ENCODE data around the gene TREML1. TPM values are rescaled to one million over a fixed set of nuclear protein-coding genes. Genes with fewer than 3 reads are reported as not detected.

Gene TREML1
- total and polyA plus RNA-seq, 2 of the 8 experiments (the other 6 are each of a cell fraction or from before 2014, with no cell fraction given), result 0.08 TPM; not detected in 1

DNA sequence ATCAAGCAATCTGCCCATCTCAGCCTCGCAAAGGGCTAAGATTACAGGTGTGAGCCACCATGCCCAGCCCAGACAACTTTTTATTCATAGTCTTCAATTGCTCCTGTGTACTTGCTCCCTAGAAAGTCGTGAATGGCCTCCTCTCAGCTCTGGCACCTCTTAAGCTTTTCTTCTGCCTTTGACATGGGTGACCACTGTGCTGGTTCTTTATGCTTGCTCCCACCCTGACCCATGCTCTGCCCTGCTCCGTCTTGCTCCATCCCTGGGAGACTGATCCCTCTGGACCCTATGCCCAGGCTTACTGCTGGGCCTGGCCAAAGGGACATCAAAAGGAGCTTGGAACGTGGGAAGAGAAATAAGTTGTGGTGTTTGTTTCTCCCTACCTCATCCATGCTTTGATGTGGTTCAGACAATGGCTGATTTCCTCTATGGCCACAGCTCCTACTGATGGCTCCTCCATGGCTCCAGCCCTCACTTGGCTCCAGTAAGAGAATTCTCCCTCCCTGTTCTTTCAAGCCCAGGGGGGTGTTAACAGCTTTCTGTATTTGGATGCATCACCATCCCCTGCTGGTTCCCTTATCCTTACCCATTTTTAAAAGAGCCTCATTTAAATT, 16.5 kb upstream of the TREML1 start:
- CTCF ChIA-PET (ENCODE audit: partially characterized antibody), result interaction anchor here (1.2 to 4.5 kb wide), 7 partner anchors 11 to 137 kb away, joined by 3 to 31 read pairs (median 6); no protein-coding TSS in a partner anchor
- TF ChIP-seq HDAC6 (IDR thresholded peaks at IDR 0.05; ENCODE audit: low read depth, low read length) (no peak), NANOG (IDR thresholded peaks at IDR 0.05; ENCODE audit: insufficient read depth, low read depth, low read length, poor library complexity, severe bottlenecking) (no peak), JUND (IDR thresholded peaks at IDR 0.05; ENCODE audit: low read length) (no peak), TAF1 (IDR thresholded peaks at IDR 0.05; ENCODE audit: low read depth, low read length) (no peak), RBBP5 (IDR thresholded peaks at IDR 0.05; ENCODE audit: borderline replicate concordance, low read depth, low read length) (no peak), SUZ12 (IDR thresholded peaks at IDR 0.05; ENCODE audit: low read length) (no peak), TAF7 (optimal IDR thresholded peaks at IDR 0.05; ENCODE audit: borderline replicate concordance, low read depth, low read length) (no peak), KDM1A (IDR thresholded peaks at IDR 0.05; ENCODE audit: borderline replicate concordance, low read length) (no peak), EZH2 (IDR thresholded peaks at IDR 0.05; ENCODE audit: low read depth, low read length, severe bottlenecking) (no peak), CBX5 (IDR thresholded peaks at IDR 0.05; ENCODE audit: low read depth, low read length) (no peak), EP300 (IDR thresholded peaks at IDR 0.05; ENCODE audit: borderline replicate concordance in 1 of 2, low read depth in 2 of 2, low read length in 2 of 2) (no peak), SRF (IDR thresholded peaks at IDR 0.05; ENCODE audit: low read depth, low read length) (no peak)

More for the DNA sequence above, 16.5 kb upstream of the TREML1 start:
- peaks cover 0 to 12% (median 8%) of the 10 kb centered on the region in 4 experiments; a peak in 5 of 7 replicates for H3K4me1 ChIP-seq (replicated peaks in 1 of 4; ENCODE audit: control insufficient read depth in 3 of 4, insufficient read depth in 4 of 4, low read length in 3 of 4)
- peak overlapping the region; percentile 80; the same call in 1 of the 2 replicates for H3K18ac ChIP-seq (ENCODE audit: extremely low read depth, low read length)
- H3K27me3 ChIP-seq (replicated peaks in 1 of 4; ENCODE audit: control insufficient read depth in 3 of 4, extremely low read depth in 1 of 4, insufficient read depth in 3 of 4, low read length in 3 of 4), result no peaks in the 10 kb centered on the region
- no peaks in the 10 kb centered on the region for H3K36me3 ChIP-seq (ENCODE audit: control insufficient read depth in 2 of 4, insufficient read depth in 4 of 4, low read length in 3 of 4)
- DNase-seq (ENCODE audit: low read depth in 1 of 2, low spot score in 2 of 2), result peak in 1 of 2 experiments; percentile 34
- H3K79me2 ChIP-seq (ENCODE audit: control insufficient read depth in 1 of 2, insufficient read depth in 2 of 2, low read length in 2 of 2), result no peaks in the 10 kb centered on the region
- H3K79me1 ChIP-seq (ENCODE audit: low read depth, low read length), result no peaks in the 10 kb centered on the region
- H3K23me2 ChIP-seq (ENCODE audit: low read depth, low read length), result no peaks in the 10 kb centered on the region
- no peak overlapping the region for H2AK5ac ChIP-seq (ENCODE audit: low read depth, low read length)
- H4K8ac ChIP-seq (ENCODE audit: extremely low read depth, insufficient read depth, low read length), result no peak overlapping the region
- H3K4me2 ChIP-seq (ENCODE audit: insufficient read depth in 1 of 2, low read depth in 2 of 2, low read length in 2 of 2), result peak overlapping the region; percentile 30 to 40; a peak in 3 of 4 replicates
- no peak overlapping the region for H3K27ac ChIP-seq (ENCODE audit: low read depth, low read length)
- H4K5ac ChIP-seq (ENCODE audit: insufficient read length, low read depth, low read length), result no peak overlapping the region
- H3K9me3 ChIP-seq (ENCODE audit: insufficient read depth in 2 of 2, low read depth in 1 of 2, low read length in 1 of 2), result no peaks in the 10 kb centered on the region; a peak in 1 of 4 replicates
- H2BK5ac ChIP-seq (ENCODE audit: low read depth, low read length), result no peak overlapping the region; the same call in 1 of the 2 replicates
- H3K9ac ChIP-seq (replicated peaks in 1 of 4; ENCODE audit: extremely low read depth in 1 of 4, low read depth in 3 of 4, low read length in 3 of 4), result no peak overlapping the region
- no peak overlapping the region for H4K91ac ChIP-seq (replicated peaks; ENCODE audit: insufficient read length, low read length)
- FAIRE-seq, result no peak
- peak overlapping the region; percentile 46; the same call in 1 of the 2 replicates for H2BK15ac ChIP-seq (ENCODE audit: low read length)
- H3K14ac ChIP-seq (ENCODE audit: insufficient read length), result no peak overlapping the region
- no peak overlapping the region for H3K56ac ChIP-seq (replicated peaks; ENCODE audit: insufficient read length, low read depth, low read length)
- H2BK120ac ChIP-seq (replicated peaks; ENCODE audit: low read depth, low read length), result no peak overlapping the region
- H3K4me3 ChIP-seq (ENCODE audit: extremely low read depth in 1 of 4, insufficient read depth in 2 of 4, low read depth in 3 of 4, low read length in 4 of 4), result no peak overlapping the region; a peak in 1 of 8 replicates
- no peak overlapping the region for H3K23ac ChIP-seq (ENCODE audit: insufficient read length)
- H3K4ac ChIP-seq (replicated peaks; ENCODE audit: insufficient read length, low read depth, low read length), result no peak overlapping the region
- H2BK12ac ChIP-seq (ENCODE audit: low read depth, low read length), result peak overlapping the region; percentile 35; the same call in 1 of the 2 replicates
- WGBS, 2 experiments (ENCODE audit: extremely low coverage in 1 of 2, insufficient coverage in 1 of 2, insufficient read length in 1 of 2, insufficient replicate concordance in 2 of 2, low coverage in 1 of 2, low lambda C conversion rate in 2 of 2, missing lambda C conversion rate in 1 of 2), result 83% methylated on average over 4 of the region's 4 CpGs; no CpG with 5 or more reads in 1 of the 2 experiments
- peak overlapping the region; percentile 2; the same call in 1 of the 2 replicates for H2BK20ac ChIP-seq (ENCODE audit: low read length)
- H4K20me1 ChIP-seq (replicated peaks in 1 of 2; ENCODE audit: control insufficient read depth in 1 of 2, insufficient read depth in 2 of 2, low read length in 2 of 2), result no peaks in the 10 kb centered on the region
- POLR2A ChIA-PET (ENCODE audit: partially characterized antibody), result interaction anchor here (1.8 kb wide), 1 partner anchor 12 kb away, joined by 5 read pairs; no protein-coding TSS in a partner anchor
- no peak overlapping the region for H2AFZ ChIP-seq (ENCODE audit: low read length)
